NCI-H226 (cell line): ENCODE results near the gene LRRC8B.
"Not testable (repeated sequence)": the region's sequence is repeated elsewhere in the genome, so short reads cannot be mapped to it uniquely, and the experiment has no call there.

Experiments
- DNase-seq: peaks from one replicate; pipeline ENCODE4 v3.0.0-alpha.2; 2015

The LRRC8B gene

DNA sequence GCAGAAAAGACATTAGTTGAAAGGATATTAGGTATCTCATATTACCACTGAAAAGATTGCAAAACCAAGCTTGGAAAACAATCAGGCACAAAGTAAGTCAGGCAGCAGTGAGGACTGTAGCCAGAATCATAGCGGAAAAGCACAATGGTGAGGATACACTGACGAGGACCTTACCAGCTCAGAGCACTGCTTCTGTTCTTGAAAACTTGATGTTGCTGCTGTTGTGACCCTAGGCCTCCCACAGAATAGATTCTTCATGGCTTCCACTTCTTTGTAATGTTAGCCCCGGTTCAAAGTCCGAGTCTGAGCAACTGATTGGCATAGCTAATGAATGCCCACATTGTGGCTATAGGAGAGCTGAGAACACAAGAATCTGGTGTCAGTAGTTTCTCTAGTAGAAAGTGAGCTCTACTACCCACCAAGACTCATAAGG, 63.1 kb downstream of the LRRC8B start:
- DNase-seq: no peak

DNA sequence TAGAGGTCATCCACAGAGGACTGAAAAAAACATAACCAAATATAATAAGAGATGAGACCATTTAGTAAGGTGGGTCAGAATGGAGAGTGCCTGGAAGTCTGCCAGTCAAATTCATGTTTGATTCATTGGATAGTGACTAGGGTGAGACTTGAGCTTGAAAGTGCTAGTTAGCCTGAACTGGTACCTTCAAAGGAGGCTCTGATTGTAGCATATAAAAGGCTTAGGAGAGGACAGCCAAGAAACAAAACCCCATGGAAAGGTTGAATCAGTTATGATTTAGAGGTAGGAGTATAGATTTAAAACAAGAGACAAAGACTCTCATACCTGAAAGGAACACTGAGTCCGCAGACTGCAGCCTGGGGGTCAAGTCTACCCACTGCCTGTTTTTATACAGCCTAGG, 63.9 kb downstream of the LRRC8B start:
- no peak for DNase-seq

- DNase-seq: no peak
Measured at GRCh38 chr1:89589515-89589914, 64.9 kb downstream of the LRRC8B start.

- no peak for DNase-seq
Measured at GRCh38 chr1:89590341-89591080, 65.9 kb downstream of the LRRC8B start.

GRCh38 chr1:89592861-89593302, 68.3 kb downstream of the LRRC8B start:
- not testable (repeated sequence) for DNase-seq

- no peak for DNase-seq
Measured at GRCh38 chr1:89594096-89594740, 69.6 kb downstream of the LRRC8B start.

GRCh38 chr1:89596698-89597097, 72.1 kb downstream of the LRRC8B start:
- DNase-seq: no peak

GRCh38 chr1:89598450-89599331, 74.1 kb downstream of the LRRC8B start:
- DNase-seq: peak; percentile 20

DNA sequence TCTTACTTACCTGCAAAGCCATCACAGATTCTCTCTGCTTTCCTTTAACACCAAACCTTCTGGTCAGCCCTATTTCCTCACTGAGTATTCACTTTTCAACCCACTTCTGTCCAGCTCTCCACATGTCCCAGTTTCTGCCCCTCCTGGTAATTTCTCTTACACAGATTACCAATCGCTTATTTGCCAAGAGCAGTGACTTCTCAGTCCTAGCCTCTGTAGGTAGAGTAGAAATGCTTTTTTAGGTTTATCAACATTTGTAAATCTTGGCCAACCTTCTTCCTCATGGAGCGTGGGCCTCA, 74.7 kb downstream of the LRRC8B start:
- no peak for DNase-seq

DNA sequence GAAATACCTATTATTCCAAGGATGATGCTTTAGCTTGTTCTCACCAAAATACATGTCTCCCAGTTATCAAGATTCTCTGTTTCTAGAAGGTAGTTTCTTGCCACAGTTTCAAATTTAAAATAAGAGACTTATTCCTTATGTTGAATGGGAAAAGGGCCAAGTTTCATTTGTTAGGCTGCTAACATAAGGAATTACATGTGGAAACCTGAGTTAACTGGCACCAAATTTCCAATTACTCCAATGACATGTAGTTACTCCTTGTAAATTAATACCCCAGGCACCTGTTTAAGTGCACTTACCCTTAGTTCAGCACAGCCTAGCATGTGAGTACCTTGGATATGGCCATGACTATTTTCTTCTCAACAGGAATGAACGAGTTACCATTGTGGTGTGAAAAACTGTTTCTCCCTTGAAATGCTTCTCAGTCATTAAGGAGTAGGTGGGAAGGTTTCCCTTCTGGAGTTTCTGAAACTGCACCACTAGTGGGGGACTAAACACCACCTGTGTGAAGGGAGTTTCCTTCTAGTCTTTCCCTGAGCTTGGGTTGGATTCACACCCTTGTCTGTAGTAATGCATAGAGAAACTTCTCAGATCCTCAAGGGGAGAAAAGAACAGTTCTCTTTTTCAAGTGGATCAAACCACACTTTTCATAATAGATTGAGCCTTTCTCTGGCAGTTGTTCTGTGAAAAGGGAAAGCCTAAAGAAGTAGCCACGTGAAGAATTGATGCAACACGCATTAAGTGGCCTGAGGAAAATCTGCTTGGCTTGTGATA, 76.0 kb downstream of the LRRC8B start:
- DNase-seq: no peak

DNA sequence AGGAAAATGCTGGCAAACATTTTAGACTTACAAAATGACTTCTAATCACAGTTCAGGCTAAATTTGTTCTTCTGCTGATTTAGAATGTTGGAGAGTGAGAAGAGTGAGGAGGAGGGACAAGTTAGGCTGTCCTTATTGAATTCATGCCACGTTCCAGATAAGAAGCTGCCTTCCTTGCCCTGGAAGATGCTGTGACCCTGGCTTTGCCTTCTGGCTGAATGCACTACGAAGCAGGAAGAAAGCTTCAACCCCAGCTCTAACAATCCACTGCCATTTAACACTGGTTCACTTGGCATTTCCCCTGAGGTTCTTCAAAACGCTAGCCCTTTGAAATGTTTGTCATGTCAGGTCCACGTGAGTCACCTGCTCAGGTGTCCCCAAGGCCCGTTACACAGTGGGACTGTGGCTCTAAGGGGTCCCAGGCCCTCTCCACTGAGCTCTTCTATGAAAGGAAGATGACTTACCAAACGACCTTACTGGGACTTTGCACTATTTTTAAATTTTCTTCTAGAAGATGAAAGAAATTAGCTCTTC, 78.3 kb downstream of the LRRC8B start:
- DNase-seq: no peak

DNA sequence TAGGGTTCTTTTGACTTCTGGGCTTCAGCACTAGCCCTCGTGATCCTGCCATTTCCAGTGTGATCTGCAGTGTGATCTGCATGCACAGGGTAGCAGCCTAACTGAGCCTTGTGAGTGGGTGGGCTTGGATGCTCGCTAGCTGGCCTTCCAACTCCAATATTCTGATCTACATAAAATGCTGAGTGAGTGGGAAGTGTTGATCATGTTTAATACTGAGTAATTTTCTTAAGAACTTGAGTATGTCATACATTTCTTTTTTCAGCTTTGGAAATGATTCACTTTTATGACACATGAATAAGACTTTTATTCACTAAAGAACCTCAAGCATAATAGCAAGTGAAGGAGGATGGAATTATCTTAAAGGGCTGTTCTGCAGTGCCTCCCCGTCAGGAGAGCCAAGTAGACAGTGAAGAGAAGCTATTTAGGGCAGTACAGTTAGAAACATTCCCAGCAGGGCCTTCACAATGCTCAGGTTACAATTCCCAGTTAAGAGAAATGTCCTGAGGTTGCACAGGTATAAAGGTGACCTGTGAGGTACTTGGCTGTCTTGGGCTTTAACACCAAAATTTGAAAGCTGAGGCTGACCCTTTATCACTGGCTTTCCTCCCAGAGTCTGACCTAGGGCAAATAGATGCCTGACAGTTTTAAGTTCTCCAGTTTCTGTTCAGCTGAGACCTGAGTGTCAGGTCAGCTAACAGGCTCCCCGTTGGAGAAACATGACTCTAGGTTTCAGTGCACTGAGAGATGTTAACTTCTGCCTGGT, 79.2 kb downstream of the LRRC8B start:
- DNase-seq: peak; percentile 66

DNA sequence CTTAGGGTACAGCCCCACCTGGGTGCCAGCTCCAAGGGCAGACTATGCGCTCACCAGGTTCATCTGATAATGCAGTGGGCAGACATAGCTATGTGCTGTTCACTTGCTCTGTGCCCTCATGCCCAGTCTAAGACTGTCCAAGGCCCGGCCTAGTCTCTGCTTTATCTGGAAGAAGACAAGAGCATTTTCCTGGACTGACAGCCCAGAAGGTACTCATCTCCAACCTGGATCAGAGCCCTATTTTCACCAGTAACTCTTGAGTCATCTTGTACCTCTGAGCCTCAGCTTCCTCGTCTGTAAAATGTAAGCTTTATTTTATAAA, 79.7 kb downstream of the LRRC8B start:
- DNase-seq: no peak

GRCh38 chr1:89605692-89606091, 81.1 kb downstream of the LRRC8B start:
- peak; percentile 82 for DNase-seq

DNA sequence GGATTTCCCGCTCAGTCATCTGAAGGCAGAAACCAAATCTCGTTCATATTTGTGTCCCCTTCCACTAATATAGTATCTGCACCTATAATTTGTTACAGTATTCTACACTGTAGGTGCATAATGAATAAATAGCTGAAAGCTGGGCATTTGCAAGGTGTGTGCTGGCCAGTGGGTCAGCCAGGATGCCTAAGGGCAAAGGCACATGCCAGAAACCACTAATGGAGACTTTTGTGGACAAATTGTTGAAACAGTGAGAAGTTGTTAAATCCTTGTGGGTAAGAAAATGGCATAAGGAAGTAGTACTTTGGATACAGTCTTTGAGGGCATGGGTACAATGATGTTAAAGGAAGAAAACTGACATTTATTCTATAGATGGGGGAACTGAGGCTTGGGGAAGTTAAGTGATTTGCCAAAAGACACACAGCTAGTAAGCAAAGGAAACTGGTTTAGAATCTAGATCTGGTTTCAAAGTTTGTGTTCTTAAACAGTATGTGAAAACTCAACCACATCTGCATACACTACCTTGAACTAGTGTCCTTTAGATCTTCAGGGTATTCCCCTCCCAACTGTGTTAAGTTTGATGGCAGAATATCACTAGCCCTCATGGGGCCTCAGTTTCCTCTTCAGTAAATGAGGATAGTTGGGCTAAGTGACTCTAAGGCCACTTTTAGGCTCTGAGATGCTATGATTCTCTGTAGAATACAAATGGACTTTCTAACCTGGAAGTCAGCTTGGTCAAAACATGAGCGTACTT, 81.8 kb downstream of the LRRC8B start:
- DNase-seq: no peak

- no peak for DNase-seq
Measured at GRCh38 chr1:89607156-89607555, 82.5 kb downstream of the LRRC8B start.

DNA sequence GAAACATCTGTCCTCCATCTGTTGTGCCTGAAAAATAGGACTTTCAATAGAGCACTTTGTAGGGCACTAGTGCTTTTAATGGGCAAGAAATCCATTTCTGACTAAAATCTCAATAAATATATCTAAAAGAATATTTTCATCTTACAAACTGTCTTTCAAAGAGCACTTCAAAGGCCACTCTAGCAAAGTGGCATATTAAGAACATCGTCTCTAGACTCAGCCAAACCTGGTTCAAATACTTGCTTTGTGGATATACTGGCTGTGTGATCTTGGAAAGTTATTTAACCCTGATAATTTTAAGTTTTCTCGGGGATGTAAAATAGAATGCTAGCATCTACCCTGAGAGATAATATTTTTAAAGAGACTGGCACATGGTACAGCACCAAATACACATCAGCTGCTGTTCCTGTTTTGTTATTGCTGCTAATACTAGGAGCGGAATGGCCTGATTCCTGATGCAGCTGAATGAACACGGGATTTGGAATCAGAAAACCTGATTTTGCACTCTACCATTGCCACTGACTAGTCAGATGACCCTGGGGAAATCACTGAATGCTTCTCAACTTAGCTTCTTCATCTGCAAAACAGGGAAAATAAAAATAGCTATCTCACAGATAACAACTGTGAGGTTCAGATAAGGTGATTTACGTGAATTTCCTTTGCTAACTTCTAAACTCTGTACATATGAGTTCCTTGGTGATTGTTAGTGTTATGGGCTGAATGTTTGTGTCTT, 83.1 kb downstream of the LRRC8B start:
- DNase-seq: no peak

- no peak for DNase-seq
Measured at GRCh38 chr1:89608319-89608983, 83.8 kb downstream of the LRRC8B start.

- no peak for DNase-seq
Measured at GRCh38 chr1:89608984-89609725, 84.5 kb downstream of the LRRC8B start.
